Fibroblast of lung (primary cell): Measurements from ENCODE around the gene GRAMD4.

Source experiments
- EZH2 ChIP-seq: IDR thresholded peaks from 2 replicates; pipeline ENCODE4 v1.5.1; 2012; ENCODE audit warnings: low read length, control low read depth, mild to moderate bottlenecking; ENCODE audit errors: missing control alignments
- TF ChIP-seq, protein P1 (sequence below), 2 donors: IDR thresholded peaks in 1 of 2; conservative IDR thresholded peaks in 1 of 2; 1 replicate in 1 of 2; 2 replicates in 1 of 2; pipeline ENCODE4 v1.5.1; 2011 to 2012; ENCODE audit warnings: low read length in 2 of 2, control low read depth in 1 of 2, inconsistent platforms in 1 of 2, low read depth in 1 of 2, mild to moderate bottlenecking in 1 of 2

GRCh38 chr22:46681010-46681409 lies 60.8 kb downstream of the GRAMD4 start:
- TF ChIP-seq, protein P1, sequence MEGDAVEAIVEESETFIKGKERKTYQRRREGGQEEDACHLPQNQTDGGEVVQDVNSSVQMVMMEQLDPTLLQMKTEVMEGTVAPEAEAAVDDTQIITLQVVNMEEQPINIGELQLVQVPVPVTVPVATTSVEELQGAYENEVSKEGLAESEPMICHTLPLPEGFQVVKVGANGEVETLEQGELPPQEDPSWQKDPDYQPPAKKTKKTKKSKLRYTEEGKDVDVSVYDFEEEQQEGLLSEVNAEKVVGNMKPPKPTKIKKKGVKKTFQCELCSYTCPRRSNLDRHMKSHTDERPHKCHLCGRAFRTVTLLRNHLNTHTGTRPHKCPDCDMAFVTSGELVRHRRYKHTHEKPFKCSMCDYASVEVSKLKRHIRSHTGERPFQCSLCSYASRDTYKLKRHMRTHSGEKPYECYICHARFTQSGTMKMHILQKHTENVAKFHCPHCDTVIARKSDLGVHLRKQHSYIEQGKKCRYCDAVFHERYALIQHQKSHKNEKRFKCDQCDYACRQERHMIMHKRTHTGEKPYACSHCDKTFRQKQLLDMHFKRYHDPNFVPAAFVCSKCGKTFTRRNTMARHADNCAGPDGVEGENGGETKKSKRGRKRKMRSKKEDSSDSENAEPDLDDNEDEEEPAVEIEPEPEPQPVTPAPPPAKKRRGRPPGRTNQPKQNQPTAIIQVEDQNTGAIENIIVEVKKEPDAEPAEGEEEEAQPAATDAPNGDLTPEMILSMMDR (conservative IDR thresholded peaks at IDR 0.05 in 1 of 2, IDR thresholded peaks at IDR 0.05 in 1 of 2; ENCODE audit: low read depth in 1 of 2, low read length in 2 of 2): no peak
- TF ChIP-seq EZH2: no peak
